22Rv1 (cell line): Measurements from ENCODE around the gene RAB22A.
"Not testable (repeated sequence)": the region's sequence is repeated elsewhere in the genome, so short reads cannot be mapped to it uniquely, and the experiment has no call there.

ENCODE experiments used
- H3K27ac ChIP-seq: fragments of 450-650 bp; 2 replicates; pipeline ENCODE4 v1.5.1; 2017
- CTCF ChIP-seq: fragments of 450-650 bp; IDR thresholded peaks from 2 replicates; pipeline ENCODE4 v1.5.1; 2017; ENCODE audit warnings: mild to moderate bottlenecking
- ZFX ChIP-seq: fragments of 450-650 bp; IDR thresholded peaks from 2 replicates; pipeline ENCODE4 v1.6.1; 2017; ENCODE audit warnings: antibody characterized with exemption, borderline replicate concordance

RAB22A gene

GRCh38 chr20:58362206-58362516, 52.6 kb downstream of the RAB22A start:
- TF ChIP-seq ZFX, result no peak
- no peak for TF ChIP-seq CTCF
- H3K27ac ChIP-seq, result no peak overlapping the region

- TF ChIP-seq CTCF, result no peak
- TF ChIP-seq ZFX, result no peak
- no peak overlapping the region for H3K27ac ChIP-seq
Observed at GRCh38 chr20:58362970-58363369, 53.5 kb downstream of the RAB22A start.

GRCh38 chr20:58366866-58367265, 57.4 kb downstream of the RAB22A start:
- TF ChIP-seq CTCF, result no peak
- TF ChIP-seq ZFX, result no peak
- H3K27ac ChIP-seq, result no peak overlapping the region

- TF ChIP-seq ZFX (no peak), CTCF (no peak)
- H3K27ac ChIP-seq, result no peak overlapping the region
Observed at GRCh38 chr20:58372806-58373205, 63.3 kb downstream of the RAB22A start.

- not testable (repeated sequence) for H3K27ac ChIP-seq
Observed at GRCh38 chr20:58373296-58373695, 63.8 kb downstream of the RAB22A start.

- TF ChIP-seq ZFX (no peak), CTCF (no peak)
- no peak overlapping the region for H3K27ac ChIP-seq
Observed at GRCh38 chr20:58374027-58374850, 64.7 kb downstream of the RAB22A start.

- TF ChIP-seq ZFX, result no peak
- no peak for TF ChIP-seq CTCF
- no peak overlapping the region for H3K27ac ChIP-seq
Observed at GRCh38 chr20:58374906-58375758, 65.6 kb downstream of the RAB22A start.
